GM13977 (cell line): ENCODE measurements around the gene C20orf173.

ENCODE experiments used
- DNase-seq: peaks from one replicate; pipeline ENCODE4 v3.0.0; 2012; ENCODE audit warnings: low spot score
- in situ Hi-C: fragments of 300-500 bp; cut with MboI; formaldehyde crosslinking; loops from one replicate; pipeline ENCODE4 v1.12.0; 2022; ENCODE audit warnings: low sequenced_read_pairs, low pct_unique_long_range_greater_than_20kb, mixed read lengths, inconsistent platforms; ENCODE audit not compliant: unreplicated experiment
- TF ChIP-seq, protein P1 (sequence below): IDR thresholded peaks from 2 replicates; pipeline ENCODE4 v1.5.1; 2012; ENCODE audit warnings: mild to moderate bottlenecking, control low read depth; ENCODE audit not compliant: insufficient read depth; ENCODE audit errors: extremely low read depth, missing control alignments

The C20orf173 gene

GRCh38 chr20:35529552-35529951, at the start of gene C20orf173:
C20orf173 (minus strand) TSS chr20:35529652; CDS start chr20:35529373, 279 bp downstream.
- TF ChIP-seq, protein P1, sequence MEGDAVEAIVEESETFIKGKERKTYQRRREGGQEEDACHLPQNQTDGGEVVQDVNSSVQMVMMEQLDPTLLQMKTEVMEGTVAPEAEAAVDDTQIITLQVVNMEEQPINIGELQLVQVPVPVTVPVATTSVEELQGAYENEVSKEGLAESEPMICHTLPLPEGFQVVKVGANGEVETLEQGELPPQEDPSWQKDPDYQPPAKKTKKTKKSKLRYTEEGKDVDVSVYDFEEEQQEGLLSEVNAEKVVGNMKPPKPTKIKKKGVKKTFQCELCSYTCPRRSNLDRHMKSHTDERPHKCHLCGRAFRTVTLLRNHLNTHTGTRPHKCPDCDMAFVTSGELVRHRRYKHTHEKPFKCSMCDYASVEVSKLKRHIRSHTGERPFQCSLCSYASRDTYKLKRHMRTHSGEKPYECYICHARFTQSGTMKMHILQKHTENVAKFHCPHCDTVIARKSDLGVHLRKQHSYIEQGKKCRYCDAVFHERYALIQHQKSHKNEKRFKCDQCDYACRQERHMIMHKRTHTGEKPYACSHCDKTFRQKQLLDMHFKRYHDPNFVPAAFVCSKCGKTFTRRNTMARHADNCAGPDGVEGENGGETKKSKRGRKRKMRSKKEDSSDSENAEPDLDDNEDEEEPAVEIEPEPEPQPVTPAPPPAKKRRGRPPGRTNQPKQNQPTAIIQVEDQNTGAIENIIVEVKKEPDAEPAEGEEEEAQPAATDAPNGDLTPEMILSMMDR, result no peak
- DNase-seq, result no peak
- in situ Hi-C loops, result no loop called here

DNA sequence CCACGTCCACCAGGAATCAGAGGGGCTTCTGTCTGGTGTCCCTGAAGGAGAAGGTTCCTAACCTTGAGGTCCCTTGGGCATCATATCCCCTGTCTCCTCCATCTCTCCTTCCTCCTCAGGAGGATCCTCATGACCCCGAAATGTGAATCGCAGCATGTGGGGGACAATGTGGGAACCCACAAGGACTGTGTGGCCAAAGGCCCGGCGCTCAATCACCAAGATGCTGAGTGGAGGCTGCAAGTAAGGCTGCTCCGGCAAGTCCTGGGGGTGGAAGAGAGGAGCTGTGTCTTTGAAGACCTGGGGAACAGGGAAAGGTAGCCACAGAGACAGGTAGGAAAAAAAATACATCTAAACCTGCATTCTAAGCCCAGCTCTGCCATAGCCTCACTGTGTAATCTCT, 49.7 kb upstream of the C20orf173 start:
- TF ChIP-seq, protein P1, result no peak
- DNase-seq, result no peak
- in situ Hi-C loops, result no loop called here

GRCh38 chr20:35578469-35578868, 49.0 kb upstream of the C20orf173 start:
- DNase-seq, result no peak
- TF ChIP-seq, protein P1, result no peak
- in situ Hi-C loops, result no loop called here

GRCh38 chr20:35576816-35577215, 47.4 kb upstream of the C20orf173 start:
- in situ Hi-C loops, result no loop called here
- no peak for DNase-seq
- TF ChIP-seq, protein P1, result no peak

DNA sequence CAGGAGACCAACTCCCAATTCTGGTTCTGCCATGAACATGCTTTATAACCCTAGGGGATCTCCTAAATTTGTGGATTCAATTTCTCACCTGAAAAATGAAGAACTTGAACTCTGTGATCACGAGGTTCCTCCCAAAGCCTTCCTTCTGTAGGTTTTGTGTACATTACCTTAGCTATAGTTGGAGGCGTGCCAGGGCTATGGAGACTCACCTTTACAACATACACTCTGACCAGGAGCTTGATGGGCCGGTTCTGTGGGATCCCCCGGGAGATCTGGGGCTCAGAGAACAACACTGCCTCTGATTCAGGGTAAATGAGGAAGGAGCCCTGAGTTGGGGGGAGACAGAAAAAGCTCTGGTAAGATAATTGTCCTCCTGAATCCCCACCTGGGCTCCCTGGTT, 46.5 kb upstream of the C20orf173 start:
- in situ Hi-C loops, result no loop called here
- TF ChIP-seq, protein P1, result no peak
- no peak for DNase-seq

- TF ChIP-seq, protein P1, result no peak
- in situ Hi-C loops, result no loop called here
- DNase-seq, result no peak
Measured at GRCh38 chr20:35572838-35573237, 43.4 kb upstream of the C20orf173 start.

DNA sequence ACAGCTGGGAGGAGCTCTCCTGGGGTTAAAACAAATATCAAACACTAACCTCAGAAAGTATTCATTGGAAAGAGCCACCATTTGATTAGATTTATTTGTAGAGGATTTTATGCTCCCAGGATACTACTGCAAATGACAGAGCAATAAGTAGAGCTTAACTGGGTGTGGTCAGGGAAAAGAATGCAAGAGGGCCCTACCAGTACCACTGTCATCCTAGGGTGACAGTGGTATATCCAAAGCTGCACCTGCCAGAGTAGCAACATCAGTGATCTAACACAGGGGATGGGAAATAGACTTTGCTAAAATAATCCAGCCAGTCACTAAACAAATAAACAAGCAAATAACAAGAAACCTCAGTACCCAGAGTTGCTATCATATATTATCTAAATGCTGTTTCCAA, 42.1 kb upstream of the C20orf173 start:
- no peak for DNase-seq
- in situ Hi-C loops, result no loop called here
- TF ChIP-seq, protein P1, result no peak
